ENCODE measurements around the gene CERKL. TPM values are rescaled to one million over a fixed set of nuclear protein-coding genes. Genes with fewer than 3 reads are reported as not detected.

CERKL gene
- total and polyA plus RNA-seq, 4 donors = 1.3 to 12.0 (median 2.5) TPM

DNA sequence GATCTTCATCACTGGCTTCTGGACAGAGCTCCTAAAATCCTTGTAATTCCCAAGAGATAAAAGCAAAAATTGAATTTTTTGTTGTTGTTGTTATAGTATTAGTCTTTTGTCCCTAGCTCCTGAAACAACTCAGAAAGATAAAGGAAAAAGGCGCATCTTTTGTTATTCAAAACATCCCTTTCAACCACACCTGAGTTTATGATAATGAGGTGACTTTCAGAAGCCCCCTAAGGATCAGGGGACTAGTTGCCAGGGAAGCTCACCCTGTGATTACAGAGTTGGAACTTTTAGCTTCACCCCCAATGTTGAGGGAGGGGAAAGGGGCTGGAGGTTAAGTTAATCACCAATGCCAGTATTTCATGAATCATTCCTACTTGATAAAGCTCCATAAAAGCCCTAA lies 10.3 kb upstream of the CERKL start:
- H3K4me3 ChIP-seq = no peak overlapping the region
- H3K9ac ChIP-seq (ENCODE audit: insufficient read depth in 1 of 2, low read length in 2 of 2) = no peak overlapping the region
- H3K4me1 ChIP-seq (ENCODE audit: control insufficient read depth in 5 of 5, insufficient read depth in 5 of 5, low read length in 5 of 5) = no peaks in the 10 kb centered on the region
- peaks cover 0 to 15% (median 4%) of the 10 kb centered on the region in 4 donors for H3K9me3 ChIP-seq (ENCODE audit: control insufficient read depth in 4 of 4, insufficient read depth in 3 of 4, low read length in 3 of 4)
- DNase-seq = no peak
- H3K27me3 ChIP-seq (ENCODE audit: control insufficient read depth in 3 of 3, insufficient read depth in 3 of 3, low read length in 2 of 3) = peaks cover 0 to 14% (median 0%) of the 10 kb centered on the region in 3 donors
- 68 to 75% methylated on average over 1 of the region's 1 CpG for WGBS, 2 donors
- no peaks in the 10 kb centered on the region for H3K36me3 ChIP-seq (ENCODE audit: control insufficient read depth in 4 of 4, insufficient read depth in 4 of 4, low read length in 4 of 4)
- ATAC-seq (ENCODE audit: insufficient read depth, low FRiP score) = no peak
- H3K27ac ChIP-seq (ENCODE audit: low read depth in 1 of 2, low read length in 1 of 2) = no peak overlapping the region
- TF ChIP-seq, protein P1, sequence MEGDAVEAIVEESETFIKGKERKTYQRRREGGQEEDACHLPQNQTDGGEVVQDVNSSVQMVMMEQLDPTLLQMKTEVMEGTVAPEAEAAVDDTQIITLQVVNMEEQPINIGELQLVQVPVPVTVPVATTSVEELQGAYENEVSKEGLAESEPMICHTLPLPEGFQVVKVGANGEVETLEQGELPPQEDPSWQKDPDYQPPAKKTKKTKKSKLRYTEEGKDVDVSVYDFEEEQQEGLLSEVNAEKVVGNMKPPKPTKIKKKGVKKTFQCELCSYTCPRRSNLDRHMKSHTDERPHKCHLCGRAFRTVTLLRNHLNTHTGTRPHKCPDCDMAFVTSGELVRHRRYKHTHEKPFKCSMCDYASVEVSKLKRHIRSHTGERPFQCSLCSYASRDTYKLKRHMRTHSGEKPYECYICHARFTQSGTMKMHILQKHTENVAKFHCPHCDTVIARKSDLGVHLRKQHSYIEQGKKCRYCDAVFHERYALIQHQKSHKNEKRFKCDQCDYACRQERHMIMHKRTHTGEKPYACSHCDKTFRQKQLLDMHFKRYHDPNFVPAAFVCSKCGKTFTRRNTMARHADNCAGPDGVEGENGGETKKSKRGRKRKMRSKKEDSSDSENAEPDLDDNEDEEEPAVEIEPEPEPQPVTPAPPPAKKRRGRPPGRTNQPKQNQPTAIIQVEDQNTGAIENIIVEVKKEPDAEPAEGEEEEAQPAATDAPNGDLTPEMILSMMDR (IDR thresholded peaks at IDR 0.05; ENCODE audit: control extremely low read depth, extremely low read depth) = no peak

DNA sequence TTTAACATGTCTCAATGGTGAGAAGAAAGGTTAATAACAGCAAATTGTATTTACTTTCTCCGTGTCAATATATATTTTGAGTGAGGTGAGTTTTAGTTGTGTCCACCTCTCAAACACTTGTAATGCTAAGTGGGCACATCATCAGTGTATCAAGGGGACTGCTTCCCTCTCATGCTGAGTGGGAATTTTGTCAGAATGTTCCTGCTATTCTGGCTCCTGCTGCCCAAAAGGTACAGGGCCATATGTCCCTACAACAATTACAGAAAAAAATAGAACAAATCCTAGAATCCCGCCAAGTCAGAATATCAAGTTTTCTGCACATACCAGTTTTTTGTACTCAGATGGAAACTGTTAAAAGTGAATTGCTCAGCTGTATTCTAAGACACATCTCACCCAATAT lies 5.4 kb upstream of the CERKL start:
- DNase-seq (no peak), ATAC-seq (ENCODE audit: insufficient read depth, low FRiP score) (no peak)
- Histone ChIP-seq H3K27me3 (ENCODE audit: control insufficient read depth in 3 of 3, insufficient read depth in 3 of 3, low read length in 2 of 3) (peaks cover 4 to 17% (median 7%) of the 10 kb centered on the region in 3 donors), H3K36me3 (ENCODE audit: control insufficient read depth in 4 of 4, insufficient read depth in 4 of 4, low read length in 4 of 4) (no peaks in the 10 kb centered on the region), H3K4me1 (ENCODE audit: control insufficient read depth in 5 of 5, insufficient read depth in 5 of 5, low read length in 5 of 5) (peaks cover 0 to under 1% (median 0%) of the 10 kb centered on the region in 5 donors), H3K4me3 (no peak overlapping the region), H3K9me3 (ENCODE audit: control insufficient read depth in 4 of 4, insufficient read depth in 3 of 4, low read length in 3 of 4) (peaks cover 0 to 15% (median 4%) of the 10 kb centered on the region in 4 donors), H3K27ac (ENCODE audit: low read depth in 1 of 2, low read length in 1 of 2) (no peak overlapping the region), H3K9ac (ENCODE audit: insufficient read depth in 1 of 2, low read length in 2 of 2) (no peak overlapping the region)
- TF ChIP-seq, protein P1 (IDR thresholded peaks at IDR 0.05; ENCODE audit: control extremely low read depth, extremely low read depth) = no peak
- 91 to 92% methylated on average over 2 of the region's 2 CpGs for WGBS, 2 donors

DNA sequence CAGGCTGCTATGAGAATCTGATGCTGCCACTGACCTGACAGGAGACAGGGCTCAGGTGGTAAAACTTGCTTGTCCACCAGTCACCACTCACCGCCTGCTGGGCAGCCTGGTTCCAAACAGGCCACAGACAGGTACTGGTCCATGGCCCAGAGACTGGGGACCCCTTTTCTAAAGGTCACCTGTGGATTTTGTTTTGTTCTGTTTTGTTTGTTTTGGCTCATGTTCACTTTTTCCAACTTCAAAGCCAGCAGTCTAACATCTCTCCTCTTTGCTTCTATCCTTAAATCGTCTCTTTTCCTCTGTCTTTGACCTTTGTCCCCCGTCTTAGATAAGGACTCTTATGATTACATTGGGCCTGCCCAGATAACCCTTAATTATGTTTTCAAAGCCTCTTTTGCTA lies 3.3 kb upstream of the CERKL start:
- no peak overlapping the region for H3K9ac ChIP-seq (ENCODE audit: insufficient read depth in 1 of 2, low read length in 2 of 2)
- peaks cover 0 to 4% (median 0%) of the 10 kb centered on the region in 4 donors for H3K9me3 ChIP-seq (ENCODE audit: control insufficient read depth in 4 of 4, insufficient read depth in 3 of 4, low read length in 3 of 4)
- TF ChIP-seq, protein P1 (IDR thresholded peaks at IDR 0.05; ENCODE audit: control extremely low read depth, extremely low read depth) = no peak
- DNase-seq (no peak), ATAC-seq (ENCODE audit: insufficient read depth, low FRiP score) (no peak)
- peaks cover 0 to 10% (median 0%) of the 10 kb centered on the region in 5 donors for H3K4me1 ChIP-seq (ENCODE audit: control insufficient read depth in 5 of 5, insufficient read depth in 5 of 5, low read length in 5 of 5)
- no peak overlapping the region for H3K27ac ChIP-seq (ENCODE audit: low read depth in 1 of 2, low read length in 1 of 2)
- peaks cover 4 to 32% (median 14%) of the 10 kb centered on the region in 3 donors for H3K27me3 ChIP-seq (ENCODE audit: control insufficient read depth in 3 of 3, insufficient read depth in 3 of 3, low read length in 2 of 3)
- WGBS, 2 donors = 54 to 77% methylated on average over 3 of the region's 3 CpGs
- no peak overlapping the region for H3K4me3 ChIP-seq
- no peaks in the 10 kb centered on the region for H3K36me3 ChIP-seq (ENCODE audit: control insufficient read depth in 4 of 4, insufficient read depth in 4 of 4, low read length in 4 of 4)

DNA sequence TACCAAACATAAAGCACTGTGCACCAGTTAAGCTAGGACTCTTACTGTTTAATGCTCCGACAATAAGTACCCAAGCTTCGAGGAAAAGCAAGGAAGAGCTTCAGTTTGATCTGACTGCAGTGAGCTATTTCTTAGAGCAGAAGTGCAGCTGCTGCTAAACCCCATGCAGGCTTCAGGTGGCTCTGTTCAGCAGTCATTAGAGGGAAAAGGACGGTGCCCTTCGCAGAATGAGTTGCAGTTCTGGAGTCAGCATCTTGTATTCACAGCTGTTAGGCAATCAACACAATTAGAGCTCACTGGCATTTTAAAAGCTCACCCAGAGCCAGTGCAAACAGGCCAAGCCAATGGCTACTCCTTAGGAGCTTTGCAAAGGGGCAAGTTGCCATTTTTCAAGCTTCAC lies 1.5 kb upstream of the CERKL start:
- no peaks in the 10 kb centered on the region for H3K9me3 ChIP-seq (ENCODE audit: control insufficient read depth in 4 of 4, insufficient read depth in 3 of 4, low read length in 3 of 4)
- no peak overlapping the region for H3K9ac ChIP-seq (ENCODE audit: insufficient read depth in 1 of 2, low read length in 2 of 2)
- no peaks in the 10 kb centered on the region for H3K36me3 ChIP-seq (ENCODE audit: control insufficient read depth in 4 of 4, insufficient read depth in 4 of 4, low read length in 4 of 4)
- H3K27me3 ChIP-seq (ENCODE audit: control insufficient read depth in 3 of 3, insufficient read depth in 3 of 3, low read length in 2 of 3) = peaks cover 4 to 34% (median 14%) of the 10 kb centered on the region in 3 donors
- 68 to 76% methylated on average over 4 of the region's 4 CpGs for WGBS, 2 donors
- ATAC-seq (ENCODE audit: insufficient read depth, low FRiP score) (no peak), DNase-seq (no peak)
- TF ChIP-seq, protein P1 (IDR thresholded peaks at IDR 0.05; ENCODE audit: control extremely low read depth, extremely low read depth) = no peak
- H3K27ac ChIP-seq (ENCODE audit: low read depth in 1 of 2, low read length in 1 of 2) = no peak overlapping the region
- no peak overlapping the region for H3K4me3 ChIP-seq
- H3K4me1 ChIP-seq (ENCODE audit: control insufficient read depth in 5 of 5, insufficient read depth in 5 of 5, low read length in 5 of 5) = peaks cover 0 to 10% (median 0%) of the 10 kb centered on the region in 5 donors

Data from lung (tissue), 12 donors.